GM12874 (cell line): ENCODE data around the gene HSDL2.

Experiments
- TF ChIP-seq, protein P1 (sequence below): IDR thresholded peaks from 2 replicates; pipeline ENCODE4 v1.5.1; 2011; ENCODE audit warnings: low read depth, mild to moderate bottlenecking, control low read depth, low read length, moderate library complexity; ENCODE audit not compliant: insufficient read depth

HSDL2 gene

DNA sequence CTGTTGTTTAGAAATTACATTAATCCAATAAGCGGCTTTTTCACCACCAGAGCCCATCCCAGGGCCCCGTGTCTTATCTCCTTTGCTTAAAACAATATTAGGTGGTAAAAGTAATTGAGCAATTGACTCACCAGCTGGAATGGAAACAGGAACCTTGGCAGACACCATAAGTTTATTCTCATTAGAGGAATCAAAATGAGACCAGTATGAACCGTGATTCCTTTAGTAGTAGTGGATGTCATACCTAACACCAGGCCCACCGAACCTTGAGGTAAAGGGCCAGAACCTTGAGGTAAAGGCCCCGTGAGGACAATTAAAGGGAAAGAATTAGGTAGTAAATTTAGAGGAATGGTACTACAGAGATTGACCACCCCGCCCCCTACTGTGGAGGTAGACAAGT, 16.5 kb downstream of the HSDL2 start:
- TF ChIP-seq, protein P1, sequence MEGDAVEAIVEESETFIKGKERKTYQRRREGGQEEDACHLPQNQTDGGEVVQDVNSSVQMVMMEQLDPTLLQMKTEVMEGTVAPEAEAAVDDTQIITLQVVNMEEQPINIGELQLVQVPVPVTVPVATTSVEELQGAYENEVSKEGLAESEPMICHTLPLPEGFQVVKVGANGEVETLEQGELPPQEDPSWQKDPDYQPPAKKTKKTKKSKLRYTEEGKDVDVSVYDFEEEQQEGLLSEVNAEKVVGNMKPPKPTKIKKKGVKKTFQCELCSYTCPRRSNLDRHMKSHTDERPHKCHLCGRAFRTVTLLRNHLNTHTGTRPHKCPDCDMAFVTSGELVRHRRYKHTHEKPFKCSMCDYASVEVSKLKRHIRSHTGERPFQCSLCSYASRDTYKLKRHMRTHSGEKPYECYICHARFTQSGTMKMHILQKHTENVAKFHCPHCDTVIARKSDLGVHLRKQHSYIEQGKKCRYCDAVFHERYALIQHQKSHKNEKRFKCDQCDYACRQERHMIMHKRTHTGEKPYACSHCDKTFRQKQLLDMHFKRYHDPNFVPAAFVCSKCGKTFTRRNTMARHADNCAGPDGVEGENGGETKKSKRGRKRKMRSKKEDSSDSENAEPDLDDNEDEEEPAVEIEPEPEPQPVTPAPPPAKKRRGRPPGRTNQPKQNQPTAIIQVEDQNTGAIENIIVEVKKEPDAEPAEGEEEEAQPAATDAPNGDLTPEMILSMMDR: no peak

DNA sequence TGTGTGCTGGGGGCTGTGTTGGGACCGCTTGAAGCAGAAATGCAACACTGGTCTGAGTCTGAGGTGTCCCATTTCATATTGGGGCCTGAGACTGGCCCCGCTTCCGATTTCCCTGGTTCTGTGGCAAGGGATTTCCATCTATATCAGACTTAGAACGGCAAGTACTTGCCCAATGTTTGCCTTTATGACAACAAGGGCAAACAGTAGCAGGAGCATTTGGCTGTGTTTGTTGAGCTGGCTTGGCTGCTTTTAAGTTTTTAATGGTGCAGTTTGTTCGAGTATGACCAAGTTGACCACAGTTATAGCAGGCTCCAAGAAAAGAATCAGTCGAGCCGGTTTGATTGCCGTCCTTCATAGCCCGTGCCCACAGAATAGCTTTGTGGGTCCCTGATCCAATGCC, 17.0 kb downstream of the HSDL2 start:
- TF ChIP-seq, protein P1: no peak

DNA sequence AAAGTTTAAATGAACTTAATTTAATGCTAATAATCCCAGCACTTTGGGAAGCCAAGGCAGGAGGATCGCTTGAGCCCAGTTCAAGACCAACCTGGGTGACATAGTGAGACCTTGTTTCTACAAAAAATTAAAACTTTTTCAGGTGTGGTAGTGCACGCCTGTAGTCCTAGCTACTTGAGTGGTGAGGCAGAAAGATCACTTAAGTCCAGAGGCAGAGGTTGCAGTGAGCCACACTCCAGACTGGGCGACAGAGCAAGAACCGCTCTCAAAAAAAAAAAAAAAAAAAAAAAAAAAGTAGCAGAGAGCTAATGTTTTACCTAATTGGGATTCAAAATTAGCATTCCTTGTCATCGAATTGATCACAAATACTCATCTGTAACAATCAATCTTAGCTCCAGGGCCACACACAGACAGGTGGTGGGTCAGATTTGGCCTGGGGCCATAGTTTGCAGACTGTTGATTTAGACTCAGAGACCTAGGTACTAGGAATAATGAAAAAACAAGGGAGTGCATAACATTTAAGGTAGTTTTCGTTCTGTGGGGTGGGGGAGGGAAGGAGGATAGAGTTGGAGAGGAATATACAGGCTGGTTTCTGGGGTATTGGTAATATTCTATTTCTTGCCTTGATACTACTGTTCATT, 21.4 kb downstream of the HSDL2 start:
- TF ChIP-seq, protein P1: no peak

DNA sequence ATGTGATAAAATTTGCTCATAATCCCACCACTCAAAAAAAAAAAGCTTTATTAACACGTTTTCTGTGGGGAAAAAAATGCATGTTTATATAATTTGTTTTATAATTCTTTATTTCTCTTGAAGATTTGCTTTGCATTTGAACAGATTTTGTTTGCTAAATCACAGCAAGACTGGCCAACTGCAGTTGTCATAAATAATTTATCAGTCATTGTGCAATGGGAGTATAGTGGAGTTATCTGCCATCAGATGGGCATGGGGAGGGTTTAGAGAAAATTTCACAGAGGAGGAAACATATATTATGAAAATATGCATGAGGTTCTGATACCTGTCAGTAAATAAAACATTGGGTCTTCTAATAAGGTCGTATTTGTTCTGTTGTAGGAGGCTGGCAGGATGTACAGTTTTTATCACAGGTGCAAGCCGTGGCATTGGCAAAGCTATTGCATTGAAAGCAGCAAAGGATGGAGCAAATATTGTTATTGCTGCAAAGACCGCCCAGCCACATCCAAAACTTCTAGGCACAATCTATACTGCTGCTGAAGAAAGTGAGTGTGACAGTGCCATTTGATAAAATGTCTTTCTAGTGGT, 23.8 kb downstream of the HSDL2 start:
- TF ChIP-seq, protein P1: no peak

DNA sequence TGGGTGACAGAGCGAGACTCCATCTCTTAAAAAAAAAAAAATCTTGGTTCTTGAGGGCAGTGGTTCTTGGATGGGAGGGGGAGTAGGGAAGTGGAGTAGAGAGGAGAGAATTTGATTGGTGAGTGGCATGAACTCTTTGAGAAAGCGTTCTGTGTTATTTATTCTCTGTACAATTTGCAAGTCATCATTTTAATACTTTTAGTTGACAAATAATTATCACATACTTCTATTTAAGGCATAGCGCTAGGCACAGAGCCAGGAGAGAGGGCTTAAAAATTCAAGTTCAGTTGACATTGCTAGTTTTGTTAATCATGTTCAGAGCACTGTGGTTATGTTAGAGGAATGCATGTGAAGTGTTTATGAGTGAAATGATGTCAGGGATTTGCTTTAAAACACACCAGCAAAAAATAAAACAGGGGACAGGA, 24.6 kb downstream of the HSDL2 start:
- TF ChIP-seq, protein P1: no peak

DNA sequence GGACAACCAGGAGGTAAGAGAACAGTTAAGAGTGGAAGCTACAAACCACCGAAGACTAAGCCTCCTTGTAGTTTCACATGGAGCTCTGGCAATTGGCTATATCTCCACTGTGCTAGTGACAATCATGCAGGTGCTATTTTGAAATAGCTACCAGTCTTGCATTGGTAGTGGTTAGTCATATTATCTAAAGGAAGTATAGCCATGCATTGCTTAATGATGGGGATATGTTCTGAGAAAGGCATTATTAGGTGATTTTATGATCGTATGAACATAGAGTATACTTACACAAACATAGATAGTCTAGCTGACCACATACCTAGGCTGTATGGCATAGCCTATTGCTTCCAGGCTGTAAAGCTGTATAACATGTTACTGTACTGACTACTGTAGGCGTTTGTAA, 28.4 kb downstream of the HSDL2 start:
- TF ChIP-seq, protein P1: no peak

DNA sequence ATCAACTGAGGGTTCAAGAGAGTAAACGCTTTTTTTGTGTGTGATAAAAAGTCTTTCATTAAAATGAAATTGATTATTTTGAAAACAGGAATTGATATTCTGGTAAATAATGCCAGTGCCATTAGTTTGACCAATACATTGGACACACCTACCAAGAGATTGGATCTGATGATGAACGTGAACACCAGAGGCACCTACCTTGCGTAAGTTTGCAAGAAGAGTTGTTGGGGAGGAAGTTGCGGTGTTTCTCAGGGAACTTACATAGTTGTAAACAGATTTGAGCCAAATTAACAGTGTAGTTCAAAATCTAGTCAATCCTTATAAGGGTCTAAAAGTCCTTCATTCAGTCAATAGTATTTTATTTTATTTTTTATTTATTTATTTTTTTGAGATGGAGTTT, 28.9 kb downstream of the HSDL2 start:
- TF ChIP-seq, protein P1: no peak

DNA sequence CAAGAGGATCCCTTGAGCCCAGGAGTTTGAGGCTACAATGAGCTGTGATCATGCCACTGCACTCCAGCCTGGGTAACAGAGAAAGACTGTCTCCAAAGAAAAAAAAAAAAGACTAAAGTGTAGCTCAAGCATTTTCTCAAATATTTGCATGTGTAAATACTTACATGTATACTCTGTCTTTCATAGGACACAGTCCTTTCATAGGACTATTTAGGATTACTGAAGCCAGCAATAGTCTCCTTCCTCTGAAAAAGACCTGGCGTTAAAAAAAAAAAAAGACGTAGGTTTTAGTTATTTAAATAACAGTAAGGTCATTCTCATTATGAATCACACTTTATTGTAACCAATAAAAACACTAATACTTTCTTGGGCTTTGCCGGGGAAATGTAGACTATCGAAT, 29.9 kb downstream of the HSDL2 start:
- TF ChIP-seq, protein P1: no peak
